ENCODE data around the gene DDX39A.
"Not testable (repeated sequence)": the region's sequence is repeated elsewhere in the genome, so short reads cannot be mapped to it uniquely, and the experiment has no call there.

DDX39A gene

DNA sequence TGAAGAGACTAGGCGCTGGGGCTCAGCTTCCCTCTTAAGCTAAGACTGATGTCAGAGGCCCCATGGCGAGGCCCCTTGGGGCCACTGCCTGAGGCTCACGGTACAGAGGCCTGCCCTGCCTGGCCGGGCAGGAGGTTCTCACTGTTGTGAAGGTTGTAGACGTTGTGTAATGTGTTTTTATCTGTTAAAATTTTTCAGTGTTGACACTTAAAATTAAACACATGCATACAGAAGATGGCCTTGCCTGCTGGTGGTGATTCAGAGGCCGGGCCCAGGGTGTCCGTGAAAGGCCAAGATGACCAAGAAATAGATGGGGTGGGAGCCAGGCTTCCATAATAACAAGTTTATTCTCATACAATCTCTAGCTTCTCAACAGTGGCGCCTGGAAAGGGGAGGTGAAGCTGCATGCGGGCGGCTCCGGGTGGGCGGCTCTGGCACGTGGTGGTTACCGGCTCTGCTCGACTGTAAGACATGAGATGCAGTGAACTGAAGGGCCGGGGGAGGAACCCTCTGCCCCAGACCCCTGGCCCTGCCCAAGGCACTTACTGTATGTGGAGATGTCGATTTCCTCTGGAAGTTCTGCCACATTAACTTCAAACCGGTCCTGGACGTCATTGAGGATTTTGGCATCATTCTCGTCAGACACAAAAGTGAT is 10.5 kb downstream of the DDX39A start:
- Mint-ChIP-seq H3K4me3 (no peak overlapping the region), H3K36me3 (ENCODE audit: low read depth) (peaks cover 100% of the 10 kb centered on the region), H3K4me1 (ENCODE audit: low read depth) (peaks cover 53% of the 10 kb centered on the region), H3K9me3 (no peaks in the 10 kb centered on the region), H3K27ac (no peak overlapping the region), H3K27me3 (no peaks in the 10 kb centered on the region)
- intact Hi-C loops (cut with micrococcal nuclease): loop anchor here (10.0 kb wide), 1 partner anchor 264 kb away; no protein-coding TSS in a partner anchor

DNA sequence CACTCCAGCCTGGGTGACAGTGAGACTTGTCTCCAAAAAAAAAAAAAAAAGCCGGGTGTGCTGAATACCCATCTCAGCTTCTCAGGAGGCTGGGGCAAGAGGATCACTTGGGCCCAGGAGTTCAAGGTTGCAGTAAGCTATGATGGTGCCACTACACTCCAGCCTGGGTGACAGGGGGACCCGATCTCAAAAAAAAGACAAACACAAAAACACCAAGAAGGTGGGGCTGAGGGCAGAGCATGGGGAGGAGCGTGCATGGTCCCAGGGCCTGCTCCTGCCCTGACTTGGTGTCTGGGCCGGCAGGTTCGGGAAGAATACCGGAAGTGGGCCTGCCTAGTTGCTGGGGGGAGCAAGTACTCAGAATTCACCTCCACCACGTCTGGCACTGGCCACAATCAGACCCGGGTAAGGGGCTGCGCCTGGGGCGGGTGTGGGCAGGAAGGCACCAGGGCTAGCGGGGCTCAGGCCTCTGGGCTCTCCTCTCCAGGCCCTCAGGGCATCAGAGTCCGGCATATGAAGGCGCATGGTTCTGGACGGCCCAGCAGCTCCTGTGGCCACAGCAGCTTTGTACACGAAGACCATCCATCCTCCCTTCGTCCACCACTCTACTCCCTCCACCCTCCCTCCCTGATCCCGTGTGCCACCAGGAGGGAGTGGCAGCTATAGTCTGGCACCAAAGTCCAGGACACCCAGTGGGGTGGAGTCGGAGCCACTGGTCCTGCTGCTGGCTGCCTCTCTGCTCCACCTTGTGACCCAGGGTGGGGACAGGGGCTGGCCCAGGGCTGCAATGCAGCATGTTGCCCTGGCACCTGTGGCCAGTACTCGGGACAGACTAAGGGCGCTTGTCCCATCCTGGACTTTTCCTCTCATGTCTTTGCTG is 11.3 kb downstream of the DDX39A start:
- H3K27me3 Mint-ChIP-seq: no peaks in the 10 kb centered on the region
- intact Hi-C loops (cut with micrococcal nuclease): loop anchor here (10.0 kb wide), 1 partner anchor 263 kb away; no protein-coding TSS in a partner anchor
- no peak overlapping the region for H3K4me3 Mint-ChIP-seq
- H3K9me3 Mint-ChIP-seq: no peaks in the 10 kb centered on the region
- H3K27ac Mint-ChIP-seq: peak overlapping the region; percentile 72
- H3K36me3 Mint-ChIP-seq (ENCODE audit: low read depth): peaks cover 100% of the 10 kb centered on the region
- H3K4me1 Mint-ChIP-seq (ENCODE audit: low read depth): peaks cover 46% of the 10 kb centered on the region

DNA sequence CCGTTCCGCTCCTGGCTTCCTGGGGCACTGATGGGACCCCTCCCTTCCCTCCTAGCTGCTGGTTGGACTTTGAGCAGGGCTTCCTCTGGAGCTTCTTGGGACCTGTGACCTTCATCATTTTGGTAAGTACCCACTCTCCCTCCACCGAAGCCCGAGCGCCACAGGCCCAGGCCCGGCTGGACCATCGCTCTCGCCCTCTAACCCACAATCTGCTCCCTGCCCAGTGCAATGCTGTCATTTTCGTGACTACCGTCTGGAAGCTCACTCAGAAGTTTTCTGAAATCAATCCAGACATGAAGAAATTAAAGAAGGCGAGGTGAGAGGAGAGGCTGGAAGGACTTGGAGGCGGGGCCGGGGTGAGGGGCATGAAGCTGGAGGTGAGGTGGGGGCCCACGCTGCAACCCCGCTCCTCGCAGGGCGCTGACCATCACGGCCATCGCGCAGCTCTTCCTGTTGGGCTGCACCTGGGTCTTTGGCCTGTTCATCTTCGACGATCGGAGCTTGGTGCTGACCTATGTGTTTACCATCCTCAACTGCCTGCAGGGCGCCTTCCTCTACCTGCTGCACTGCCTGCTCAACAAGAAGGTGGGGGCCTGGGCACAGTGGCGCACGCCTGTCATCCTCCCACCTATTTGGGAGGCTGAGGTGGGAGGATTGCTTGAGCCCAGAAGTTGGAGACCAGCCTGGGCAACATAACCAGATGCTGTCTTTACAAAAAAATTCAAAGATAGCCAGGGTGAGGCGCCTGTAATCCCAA is 12.3 kb downstream of the DDX39A start:
- Mint-ChIP-seq H3K4me3 (peak overlapping the region; percentile 25), H3K36me3 (ENCODE audit: low read depth) (peaks cover 100% of the 10 kb centered on the region), H3K9me3 (no peaks in the 10 kb centered on the region), H3K27ac (peak overlapping the region; percentile 46), H3K4me1 (ENCODE audit: low read depth) (peaks cover 49% of the 10 kb centered on the region), H3K27me3 (no peaks in the 10 kb centered on the region)
- intact Hi-C loops (cut with micrococcal nuclease): loop anchor here (10.0 kb wide), 1 partner anchor 262 kb away; no protein-coding TSS in a partner anchor

DNA sequence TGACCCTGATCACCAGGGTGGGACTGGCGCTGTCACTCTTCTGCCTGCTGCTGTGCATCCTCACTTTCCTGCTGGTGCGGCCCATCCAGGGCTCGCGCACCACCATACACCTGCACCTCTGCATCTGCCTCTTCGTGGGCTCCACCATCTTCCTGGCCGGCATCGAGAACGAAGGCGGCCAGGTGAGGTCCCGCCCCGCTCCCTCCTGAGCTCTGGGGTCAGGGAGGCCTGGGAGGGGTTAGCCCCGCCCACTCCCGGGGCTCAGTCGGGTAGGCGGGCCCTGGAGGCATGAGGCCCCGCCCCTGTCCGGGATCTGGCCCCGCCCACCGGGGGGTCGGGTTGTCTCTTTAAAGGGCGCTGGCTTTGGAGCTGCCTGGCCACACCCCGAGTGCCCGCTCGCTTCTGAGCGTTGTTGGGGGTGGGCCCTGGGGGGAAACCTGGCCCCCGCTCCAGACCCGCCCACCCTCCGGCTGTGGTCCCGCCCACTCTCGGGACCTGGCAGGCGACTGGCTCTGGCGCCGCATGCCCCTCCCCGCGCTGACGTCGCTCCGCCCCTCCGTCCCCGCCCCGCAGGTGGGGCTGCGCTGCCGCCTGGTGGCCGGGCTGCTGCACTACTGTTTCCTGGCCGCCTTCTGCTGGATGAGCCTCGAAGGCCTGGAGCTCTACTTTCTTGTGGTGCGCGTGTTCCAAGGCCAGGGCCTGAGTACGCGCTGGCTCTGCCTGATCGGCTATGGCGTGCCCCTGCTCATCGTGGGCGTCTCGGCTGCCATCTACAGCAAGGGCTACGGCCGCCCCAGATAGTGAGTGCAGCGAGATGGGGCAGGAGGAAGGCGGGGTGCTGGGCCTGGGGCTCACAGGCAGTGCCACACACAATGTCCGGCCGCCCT is 13.1 kb downstream of the DDX39A start:
- peaks cover 100% of the 10 kb centered on the region for H3K36me3 Mint-ChIP-seq (ENCODE audit: low read depth)
- no peaks in the 10 kb centered on the region for H3K9me3 Mint-ChIP-seq
- no peaks in the 10 kb centered on the region for H3K27me3 Mint-ChIP-seq
- no peak overlapping the region for H3K4me3 Mint-ChIP-seq
- peak overlapping the region; percentile 46 for H3K27ac Mint-ChIP-seq
- peaks cover 58% of the 10 kb centered on the region for H3K4me1 Mint-ChIP-seq (ENCODE audit: low read depth)
- intact Hi-C loops (cut with micrococcal nuclease): loop anchor here (10.0 kb wide), 1 partner anchor 261 kb away; no protein-coding TSS in a partner anchor

DNA sequence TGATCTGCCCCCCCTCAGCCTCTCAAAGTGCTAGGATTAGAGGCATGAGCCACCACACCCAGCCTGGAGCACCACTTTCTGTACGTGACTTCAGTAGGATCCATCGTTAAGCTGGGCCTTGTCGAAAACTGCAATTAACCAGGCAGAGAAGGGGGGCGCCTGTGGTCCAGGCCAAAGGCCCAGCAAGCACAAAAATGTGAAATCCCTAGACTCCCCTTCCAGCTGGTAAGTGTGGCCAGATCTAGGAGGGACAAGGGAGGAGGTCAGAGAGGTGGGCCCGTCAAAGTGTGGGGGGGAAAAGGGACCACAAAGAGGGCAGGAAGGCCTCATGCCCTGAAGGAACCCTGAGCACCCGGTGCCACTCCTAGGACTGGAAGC is 13.8 kb downstream of the DDX39A start:
- no peaks in the 10 kb centered on the region for H3K9me3 Mint-ChIP-seq
- H3K36me3 Mint-ChIP-seq (ENCODE audit: low read depth): peaks cover 100% of the 10 kb centered on the region
- H3K4me1 Mint-ChIP-seq (ENCODE audit: low read depth): peaks cover 61% of the 10 kb centered on the region
- peak overlapping the region; percentile 46 for H3K27ac Mint-ChIP-seq
- intact Hi-C loops (cut with micrococcal nuclease): loop anchor here (10.0 kb wide), 1 partner anchor 261 kb away; no protein-coding TSS in a partner anchor
- H3K27me3 Mint-ChIP-seq: no peaks in the 10 kb centered on the region
- H3K4me3 Mint-ChIP-seq: no peak overlapping the region

DNA sequence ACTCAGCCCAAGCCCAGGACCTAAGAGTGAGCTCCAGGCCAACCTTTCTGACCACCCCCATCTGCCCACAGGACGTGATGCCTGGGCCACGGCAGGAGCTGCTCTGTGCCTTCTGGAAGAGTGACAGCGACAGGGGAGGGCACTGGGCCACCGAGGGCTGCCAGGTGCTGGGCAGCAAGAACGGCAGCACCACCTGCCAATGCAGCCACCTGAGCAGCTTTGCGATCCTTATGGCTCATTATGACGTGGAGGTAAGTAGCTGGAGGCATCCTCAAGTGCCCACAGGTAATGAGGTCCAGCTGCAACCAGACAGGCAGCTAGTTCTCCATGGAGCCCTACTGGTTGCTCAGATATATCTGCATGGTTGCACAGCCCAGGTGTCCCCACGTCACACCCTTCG is 14.8 kb downstream of the DDX39A start:
- H3K27me3 Mint-ChIP-seq: no peaks in the 10 kb centered on the region
- no peaks in the 10 kb centered on the region for H3K9me3 Mint-ChIP-seq
- H3K36me3 Mint-ChIP-seq (ENCODE audit: low read depth): peaks cover 99% of the 10 kb centered on the region
- intact Hi-C loops (cut with micrococcal nuclease): loop anchor here (5.0 to 10.0 kb wide), 2 partner anchors 37 to 260 kb away; no protein-coding TSS in a partner anchor
- H3K4me3 Mint-ChIP-seq: no peak overlapping the region
- H3K27ac Mint-ChIP-seq: peak overlapping the region; percentile 42
- H3K4me1 Mint-ChIP-seq (ENCODE audit: low read depth): peaks cover 58% of the 10 kb centered on the region

DNA sequence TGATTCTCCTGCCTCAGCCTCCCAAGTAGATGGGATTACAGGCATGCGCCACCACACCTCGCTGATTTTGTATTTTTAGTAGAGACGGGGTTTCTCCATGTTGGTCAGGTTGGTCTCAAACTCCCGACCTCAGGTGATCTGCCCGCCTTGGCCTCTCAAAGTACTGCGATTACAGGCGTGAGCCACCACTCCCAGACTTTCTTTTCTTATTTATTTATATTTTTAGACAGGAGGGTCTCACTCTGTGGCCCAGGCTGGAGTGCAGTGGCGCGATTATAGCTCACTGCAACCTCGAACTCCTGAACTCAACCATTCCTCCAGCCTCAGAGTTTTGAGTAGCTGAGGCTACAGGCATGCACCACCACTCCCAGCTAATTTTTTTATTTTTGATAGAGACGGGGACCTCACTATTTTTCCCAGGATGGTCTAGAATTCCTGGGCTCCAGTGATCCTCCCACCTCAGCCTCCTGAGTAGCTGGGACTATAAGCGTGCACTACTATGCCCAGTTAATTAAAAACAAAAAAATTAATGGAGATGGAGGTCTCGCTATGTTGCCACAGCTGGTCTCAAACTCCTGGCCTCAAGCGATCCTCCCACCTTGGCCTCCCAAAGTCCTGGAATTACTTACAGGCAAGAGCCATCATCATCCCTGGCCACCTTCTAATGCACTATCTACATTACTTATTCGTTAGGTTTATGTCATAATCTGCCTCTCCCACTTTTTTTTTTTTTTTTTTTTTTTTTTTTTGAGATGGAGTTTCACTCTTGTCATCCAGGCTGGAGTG is 15.8 kb downstream of the DDX39A start:
- intact Hi-C loops (cut with micrococcal nuclease): loop anchor here (2.0 to 10.0 kb wide), 3 partner anchors 19 to 259 kb away; no protein-coding TSS in a partner anchor
- peak overlapping the region; percentile 75 for H3K27ac Mint-ChIP-seq
- H3K9me3 Mint-ChIP-seq, H3K4me3 Mint-ChIP-seq, H3K27me3 Mint-ChIP-seq: not testable (repeated sequence)
- H3K4me1 Mint-ChIP-seq (ENCODE audit: low read depth): peaks cover 50% of the 10 kb centered on the region
- peaks cover 99% of the 10 kb centered on the region for H3K36me3 Mint-ChIP-seq (ENCODE audit: low read depth)

DNA sequence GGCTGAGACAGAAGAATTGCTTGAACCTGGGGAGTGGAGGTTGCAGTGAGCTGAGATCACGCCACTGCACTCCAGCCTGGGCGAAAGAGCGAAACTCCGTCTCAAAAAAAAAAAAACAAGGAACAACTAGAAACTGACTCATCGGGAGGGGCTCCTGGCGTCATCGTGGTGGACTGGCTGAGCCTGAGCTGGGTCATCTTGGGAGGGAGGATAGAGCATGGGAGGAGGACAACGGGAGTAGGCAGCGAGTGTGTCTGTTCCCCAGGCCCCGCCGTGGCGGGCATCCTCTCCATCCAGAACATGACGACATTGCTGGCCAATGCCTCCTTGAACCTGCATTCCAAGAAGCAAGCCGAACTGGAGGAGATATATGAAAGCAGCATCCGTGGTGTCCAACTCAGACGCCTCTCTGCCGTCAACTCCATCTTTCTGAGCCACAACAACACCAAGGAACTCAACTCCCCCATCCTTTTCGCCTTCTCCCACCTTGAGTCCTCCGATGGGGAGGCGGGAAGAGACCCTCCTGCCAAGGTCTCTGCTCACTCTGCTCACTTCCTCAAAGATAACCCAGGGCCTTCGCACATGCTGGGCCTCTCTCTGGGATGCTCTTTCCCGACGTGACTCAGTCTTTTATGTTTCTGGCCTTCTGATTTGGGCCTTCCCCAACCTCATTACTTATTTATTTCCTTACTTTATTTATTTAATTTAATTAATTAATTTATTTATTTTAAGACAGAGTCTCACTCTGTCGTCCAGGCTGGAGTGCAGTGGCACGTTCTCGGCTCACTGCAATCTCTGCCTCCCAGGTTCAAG is 16.6 kb downstream of the DDX39A start:
- peak overlapping the region; percentile 75 for H3K27ac Mint-ChIP-seq
- intact Hi-C loops (cut with micrococcal nuclease): loop anchor here (2.0 to 10.0 kb wide), 3 partner anchors 18 to 258 kb away; no protein-coding TSS in a partner anchor
- no peaks in the 10 kb centered on the region for H3K27me3 Mint-ChIP-seq
- H3K36me3 Mint-ChIP-seq (ENCODE audit: low read depth): peaks cover 99% of the 10 kb centered on the region
- no peaks in the 10 kb centered on the region for H3K9me3 Mint-ChIP-seq
- H3K4me3 Mint-ChIP-seq: no peak overlapping the region
- H3K4me1 Mint-ChIP-seq (ENCODE audit: low read depth): peaks cover 53% of the 10 kb centered on the region

DNA sequence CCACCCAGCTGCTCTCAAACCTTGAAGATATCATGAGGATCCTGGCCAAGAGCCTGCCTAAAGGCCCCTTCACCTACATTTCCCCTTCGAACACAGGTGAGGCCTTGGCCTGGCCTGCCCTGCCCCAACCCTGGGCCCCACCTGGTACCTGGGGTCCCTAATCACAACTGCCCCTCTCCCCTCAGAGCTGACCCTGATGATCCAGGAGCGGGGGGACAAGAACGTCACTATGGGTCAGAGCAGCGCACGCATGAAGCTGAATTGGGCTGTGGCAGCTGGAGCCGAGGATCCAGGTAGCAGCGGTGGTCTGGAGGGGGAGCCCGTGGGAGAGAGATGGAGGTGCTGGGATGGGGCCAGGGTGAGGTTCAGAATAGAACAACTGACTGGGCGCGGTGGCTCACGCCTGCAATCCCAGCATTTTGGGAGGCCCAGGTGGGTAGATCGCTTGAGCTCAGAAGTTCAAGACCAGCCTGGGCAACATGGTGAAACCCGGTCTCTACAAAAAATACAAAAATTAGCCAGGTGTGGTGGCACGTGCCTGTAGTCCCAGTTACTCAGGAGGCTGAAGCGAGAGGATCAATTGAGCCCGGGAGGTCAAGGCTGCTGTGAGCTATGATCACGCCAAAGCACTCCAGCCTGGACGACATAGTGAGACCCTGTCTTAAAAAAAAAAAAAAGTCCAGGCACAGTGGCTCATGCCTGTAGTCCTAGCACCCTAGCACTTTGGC is 17.5 kb downstream of the DDX39A start:
- H3K27ac Mint-ChIP-seq: peak overlapping the region; percentile 75
- peaks cover 52% of the 10 kb centered on the region for H3K4me1 Mint-ChIP-seq (ENCODE audit: low read depth)
- no peaks in the 10 kb centered on the region for H3K27me3 Mint-ChIP-seq
- peaks cover 99% of the 10 kb centered on the region for H3K36me3 Mint-ChIP-seq (ENCODE audit: low read depth)
- no peak overlapping the region for H3K4me3 Mint-ChIP-seq
- no peaks in the 10 kb centered on the region for H3K9me3 Mint-ChIP-seq
- intact Hi-C loops (cut with micrococcal nuclease): loop anchor here (2.0 to 10.0 kb wide), 3 partner anchors 17 to 257 kb away; no protein-coding TSS in a partner anchor

DNA sequence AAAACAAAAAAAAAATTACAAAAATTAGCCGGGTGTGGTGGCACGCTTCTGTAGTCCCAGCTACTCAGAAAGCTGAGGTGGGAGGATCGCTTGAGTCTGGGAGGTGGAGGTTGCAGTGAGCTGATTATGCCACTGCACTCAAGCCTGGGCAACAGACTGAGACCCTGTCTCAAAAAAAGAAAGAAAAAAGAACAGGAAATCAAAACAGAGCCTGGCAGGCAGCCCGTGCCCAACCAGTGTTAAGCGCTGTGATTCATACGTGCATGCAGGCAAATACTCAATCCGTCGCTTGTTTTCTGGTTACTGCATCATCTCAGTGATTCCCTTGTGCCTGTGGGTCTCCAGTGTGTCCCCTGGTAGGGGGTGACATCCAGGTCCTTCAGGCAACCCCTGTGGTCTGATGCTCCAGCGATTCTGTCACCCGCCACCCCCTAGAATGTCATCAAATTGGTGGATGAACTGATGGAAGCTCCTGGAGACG is 18.1 kb downstream of the DDX39A start:
- Mint-ChIP-seq H3K36me3 (ENCODE audit: low read depth) (peaks cover 99% of the 10 kb centered on the region), H3K4me1 (ENCODE audit: low read depth) (peaks cover 52% of the 10 kb centered on the region), H3K4me3 (no peak overlapping the region), H3K27me3 (no peaks in the 10 kb centered on the region), H3K27ac (peak overlapping the region; percentile 75), H3K9me3 (no peaks in the 10 kb centered on the region)
- intact Hi-C loops (cut with micrococcal nuclease): loop anchor here (5.0 to 10.0 kb wide), 2 partner anchors 34 to 256 kb away; no protein-coding TSS in a partner anchor

DNA sequence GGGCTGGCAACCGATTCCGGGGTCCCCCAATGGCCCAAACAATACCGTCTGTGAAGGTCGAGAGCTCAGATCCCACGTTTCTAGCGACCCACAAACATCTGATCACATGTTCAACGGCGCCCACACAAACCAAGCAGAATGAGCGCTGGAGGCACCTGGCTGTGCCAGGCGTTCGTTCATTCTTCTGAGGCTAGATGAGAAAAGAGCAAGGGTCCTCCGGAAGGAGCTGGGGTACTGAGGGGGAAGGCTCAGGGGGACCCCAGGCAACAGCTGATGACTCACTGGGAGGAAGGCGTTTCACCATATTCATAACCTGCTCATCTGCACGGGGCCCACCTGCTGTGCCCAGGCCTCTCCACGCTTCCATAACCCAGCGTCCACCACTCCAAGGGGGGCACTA is 22.0 kb downstream of the DDX39A start:
- H3K4me3 Mint-ChIP-seq; intact Hi-C loops (cut with micrococcal nuclease); H3K27ac Mint-ChIP-seq; H3K27me3 Mint-ChIP-seq; H3K9me3 Mint-ChIP-seq: not testable (repeated sequence)
- peaks cover 99% of the 10 kb centered on the region for H3K36me3 Mint-ChIP-seq (ENCODE audit: low read depth)
- H3K4me1 Mint-ChIP-seq (ENCODE audit: low read depth): peaks cover 38% of the 10 kb centered on the region

Data from dendritic cell treated with granulocyte-macrophage colony-stimulating factor and Interleukin-4, amounts not matched to agents 40 ng/mL and 50 ng/mL, for 4 days (primary cell).